ENCODE results near the gene ABCA13. TPM values are rescaled to one million over a fixed set of nuclear protein-coding genes. Genes with fewer than 3 reads are reported as not detected.

ABCA13 gene
- total RNA-seq, 1 experiment from 2014 or later: 2.1 TPM

- Histone ChIP-seq H4K20me1 (ENCODE audit: low read length) (no peaks in the 10 kb centered on the region), H3K4me3 (ENCODE audit: low read length) (no peak overlapping the region), H3K9ac (ENCODE audit: low read length) (no peak overlapping the region), H3K9me3 (ENCODE audit: low read length) (no peaks in the 10 kb centered on the region), H3K4me2 (ENCODE audit: low read length) (no peak overlapping the region), H3F3A (ENCODE audit: low read length, unreplicated experiment) (no peaks in the 10 kb centered on the region), H3K4me1 (ENCODE audit: insufficient read depth, low read length) (peaks cover 28% of the 10 kb centered on the region), H3K9me2 (replicated peaks; ENCODE audit: low read length) (no peaks in the 10 kb centered on the region), H3K27ac (ENCODE audit: low read length) (no peak overlapping the region), H2AFZ (ENCODE audit: low read length) (no peak overlapping the region), H3K79me2 (ENCODE audit: low read length) (no peaks in the 10 kb centered on the region), H3K36me3 (ENCODE audit: low read depth, low read length) (no peaks in the 10 kb centered on the region), H3K27me3 (ENCODE audit: low read length) (no peaks in the 10 kb centered on the region)
- DNase-seq (no peak), ATAC-seq (no peak)
- no peak for TF ChIP-seq EZH2 (IDR thresholded peaks at IDR 0.05; ENCODE audit: low read length, unreplicated experiment)
- no peak for TF ChIP-seq EZH2phosphoT487 (IDR thresholded peaks at IDR 0.05; ENCODE audit: borderline replicate concordance, low read length)
- TF ChIP-seq CTCF (conservative IDR thresholded peaks at IDR 0.05; ENCODE audit: low read depth, low read length): no peak
- POLR2A ChIA-PET (ENCODE audit: unreplicated experiment): no interaction called here
- intact Hi-C loops (cut with micrococcal nuclease): no loop called here
- BruUV-seq (replicated peaks): no TSS peak
- CTCF ChIA-PET: no interaction called here
Observed at GRCh38 chr7:48304641-48305040, 133.4 kb downstream of the ABCA13 start.

- ChIA-PET POLR2A (ENCODE audit: unreplicated experiment) (no interaction called here), CTCF (no interaction called here)
- TF ChIP-seq EZH2 (IDR thresholded peaks at IDR 0.05; ENCODE audit: low read length, unreplicated experiment) (no peak), CTCF (conservative IDR thresholded peaks at IDR 0.05; ENCODE audit: low read depth, low read length) (no peak), EZH2phosphoT487 (IDR thresholded peaks at IDR 0.05; ENCODE audit: borderline replicate concordance, low read length) (no peak)
- Histone ChIP-seq H3K9me3 (ENCODE audit: low read length) (no peaks in the 10 kb centered on the region), H3K9ac (ENCODE audit: low read length) (no peak overlapping the region), H2AFZ (ENCODE audit: low read length) (0 out of 2 replicates have a peak overlapping the region, but pooled peaks have one; percentile 44), H3K4me1 (ENCODE audit: insufficient read depth, low read length) (peaks cover 19% of the 10 kb centered on the region), H3F3A (ENCODE audit: low read length, unreplicated experiment) (no peaks in the 10 kb centered on the region), H3K4me2 (ENCODE audit: low read length) (no peak overlapping the region), H3K79me2 (ENCODE audit: low read length) (no peaks in the 10 kb centered on the region), H3K27me3 (ENCODE audit: low read length) (no peaks in the 10 kb centered on the region), H3K27ac (ENCODE audit: low read length) (peak overlapping the region; percentile 60; the same call in 1 of the 2 replicates), H3K4me3 (ENCODE audit: low read length) (no peak overlapping the region), H4K20me1 (ENCODE audit: low read length) (no peaks in the 10 kb centered on the region), H3K9me2 (replicated peaks; ENCODE audit: low read length) (no peaks in the 10 kb centered on the region), H3K36me3 (ENCODE audit: low read depth, low read length) (no peaks in the 10 kb centered on the region)
- no TSS peak for BruUV-seq (replicated peaks)
- DNase-seq (no peak), ATAC-seq (peak; percentile 34; the same call in 1 of the 2 replicates)
- intact Hi-C loops (cut with micrococcal nuclease): no loop called here
Observed at GRCh38 chr7:48305661-48306060, 134.4 kb downstream of the ABCA13 start.

GRCh38 chr7:48307041-48307714 is 135.9 kb downstream of the ABCA13 start:
- no peaks in the 10 kb centered on the region for H3K36me3 ChIP-seq (ENCODE audit: low read depth, low read length)
- peak; percentile 57 for ATAC-seq
- H4K20me1 ChIP-seq (ENCODE audit: low read length): no peaks in the 10 kb centered on the region
- 0 out of 2 replicates have a peak overlapping the region, but pooled peaks have one; percentile 10 for H3K4me2 ChIP-seq (ENCODE audit: low read length)
- H3K9me2 ChIP-seq (replicated peaks; ENCODE audit: low read length): no peaks in the 10 kb centered on the region
- no peaks in the 10 kb centered on the region for H3F3A ChIP-seq (ENCODE audit: low read length, unreplicated experiment)
- H3K4me3 ChIP-seq (ENCODE audit: low read length): no peak overlapping the region
- H3K27me3 ChIP-seq (ENCODE audit: low read length): no peaks in the 10 kb centered on the region
- TF ChIP-seq EZH2 (IDR thresholded peaks at IDR 0.05; ENCODE audit: low read length, unreplicated experiment) (no peak), EZH2phosphoT487 (IDR thresholded peaks at IDR 0.05; ENCODE audit: borderline replicate concordance, low read length) (no peak), CTCF (conservative IDR thresholded peaks at IDR 0.05; ENCODE audit: low read depth, low read length) (no peak)
- peaks cover 23% of the 10 kb centered on the region for H3K4me1 ChIP-seq (ENCODE audit: insufficient read depth, low read length)
- peak; percentile 58 for DNase-seq
- no peak overlapping the region for H2AFZ ChIP-seq (ENCODE audit: low read length)
- H3K27ac ChIP-seq (ENCODE audit: low read length): peak overlapping the region; percentile 60
- ChIA-PET CTCF (no interaction called here), POLR2A (ENCODE audit: unreplicated experiment) (no interaction called here)
- no peak overlapping the region for H3K9ac ChIP-seq (ENCODE audit: low read length)
- no peaks in the 10 kb centered on the region for H3K9me3 ChIP-seq (ENCODE audit: low read length)
- H3K79me2 ChIP-seq (ENCODE audit: low read length): no peaks in the 10 kb centered on the region
- BruUV-seq (replicated peaks): no TSS peak
- intact Hi-C loops (cut with micrococcal nuclease): no loop called here

All from PC-3 (cell line).